PFSK-1 (cell line): ENCODE data around the gene ALG1.

Source experiments
- FOXP2 ChIP-seq: optimal IDR thresholded peaks from 2 replicates; pipeline ENCODE3; 2011; ENCODE audit warnings: borderline replicate concordance, control low read depth, inconsistent platforms; ENCODE audit not compliant: insufficient read depth; ENCODE audit errors: extremely low read length, extremely low read depth
- POLR2AphosphoS5 ChIP-seq: IDR thresholded peaks from 2 replicates; pipeline ENCODE4 v1.6.1; 2012; ENCODE audit warnings: low read depth, mild to moderate bottlenecking, control low read depth, low read length, moderate library complexity
- SIN3A ChIP-seq: IDR thresholded peaks from 2 replicates; pipeline ENCODE4 v1.6.1; 2012; ENCODE audit warnings: mild to moderate bottlenecking, low read length, moderate library complexity, borderline replicate concordance; ENCODE audit not compliant: insufficient read depth
- TAF1 ChIP-seq: IDR thresholded peaks from 2 replicates; pipeline ENCODE4 v1.6.1; 2012; ENCODE audit warnings: low read length, control low read depth, borderline replicate concordance; ENCODE audit not compliant: insufficient read depth
- TF ChIP-seq, protein P1 (sequence below), 2 experiments: IDR thresholded peaks; 2 replicates each; pipeline versions ENCODE4 v1.6.1 to v1.8.0; 2011 to 2012; ENCODE audit warnings: low read depth in 2 of 2, low read length in 2 of 2, control low read depth in 1 of 2, inconsistent platforms in 1 of 2, mild to moderate bottlenecking in 1 of 2, moderate library complexity in 1 of 2; ENCODE audit not compliant: insufficient read depth in 1 of 2

Gene ALG1

DNA sequence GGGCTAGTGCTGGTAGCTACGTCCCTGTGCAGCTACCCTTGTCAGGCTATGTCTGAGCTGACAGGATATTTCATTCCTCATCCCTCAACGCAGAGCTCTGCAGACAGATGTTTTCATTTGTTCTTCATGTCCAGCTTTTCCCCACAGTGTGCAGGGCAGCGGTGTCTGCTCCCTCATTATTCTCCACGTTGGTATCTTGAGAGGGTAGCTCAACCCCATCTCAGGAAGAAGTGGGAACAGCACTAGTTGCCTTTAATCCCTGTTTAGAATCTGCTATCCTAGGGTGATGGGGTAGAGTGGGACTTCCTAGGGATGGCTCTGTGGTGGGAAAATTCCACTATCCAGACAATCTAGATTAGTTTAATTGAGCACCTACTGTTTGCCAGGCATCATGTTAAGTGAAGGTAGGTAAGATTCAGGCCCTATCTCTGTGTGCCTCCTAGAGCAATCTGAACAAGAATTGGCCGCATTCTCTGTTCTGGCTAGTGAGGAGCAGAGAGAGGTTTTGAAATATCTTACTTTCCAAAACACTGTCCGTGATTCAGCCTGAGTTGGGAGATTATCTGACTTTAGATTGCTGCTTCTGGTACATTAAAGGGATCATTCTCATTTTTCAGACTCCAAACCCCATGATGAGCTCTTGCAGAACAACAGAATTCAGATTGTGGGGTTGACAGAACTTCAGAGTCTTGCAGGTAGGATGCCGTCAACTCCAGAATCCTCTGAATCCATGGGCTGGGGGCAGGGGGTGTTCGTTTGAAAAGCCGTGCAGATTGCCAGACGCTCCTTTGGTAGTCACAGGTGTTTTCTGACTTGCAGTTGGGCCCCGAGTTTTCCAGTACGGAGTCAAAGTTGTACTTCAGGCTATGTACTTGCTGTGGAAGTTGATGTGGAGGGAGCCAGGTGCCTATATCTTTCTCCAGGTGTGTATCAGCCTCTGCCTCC, 963 bp downstream of the ALG1 start:
- TF ChIP-seq FOXP2 (no peak), TAF1 (no peak), POLR2AphosphoS5 (no peak), SIN3A (no peak)
- TF ChIP-seq, protein P1, sequence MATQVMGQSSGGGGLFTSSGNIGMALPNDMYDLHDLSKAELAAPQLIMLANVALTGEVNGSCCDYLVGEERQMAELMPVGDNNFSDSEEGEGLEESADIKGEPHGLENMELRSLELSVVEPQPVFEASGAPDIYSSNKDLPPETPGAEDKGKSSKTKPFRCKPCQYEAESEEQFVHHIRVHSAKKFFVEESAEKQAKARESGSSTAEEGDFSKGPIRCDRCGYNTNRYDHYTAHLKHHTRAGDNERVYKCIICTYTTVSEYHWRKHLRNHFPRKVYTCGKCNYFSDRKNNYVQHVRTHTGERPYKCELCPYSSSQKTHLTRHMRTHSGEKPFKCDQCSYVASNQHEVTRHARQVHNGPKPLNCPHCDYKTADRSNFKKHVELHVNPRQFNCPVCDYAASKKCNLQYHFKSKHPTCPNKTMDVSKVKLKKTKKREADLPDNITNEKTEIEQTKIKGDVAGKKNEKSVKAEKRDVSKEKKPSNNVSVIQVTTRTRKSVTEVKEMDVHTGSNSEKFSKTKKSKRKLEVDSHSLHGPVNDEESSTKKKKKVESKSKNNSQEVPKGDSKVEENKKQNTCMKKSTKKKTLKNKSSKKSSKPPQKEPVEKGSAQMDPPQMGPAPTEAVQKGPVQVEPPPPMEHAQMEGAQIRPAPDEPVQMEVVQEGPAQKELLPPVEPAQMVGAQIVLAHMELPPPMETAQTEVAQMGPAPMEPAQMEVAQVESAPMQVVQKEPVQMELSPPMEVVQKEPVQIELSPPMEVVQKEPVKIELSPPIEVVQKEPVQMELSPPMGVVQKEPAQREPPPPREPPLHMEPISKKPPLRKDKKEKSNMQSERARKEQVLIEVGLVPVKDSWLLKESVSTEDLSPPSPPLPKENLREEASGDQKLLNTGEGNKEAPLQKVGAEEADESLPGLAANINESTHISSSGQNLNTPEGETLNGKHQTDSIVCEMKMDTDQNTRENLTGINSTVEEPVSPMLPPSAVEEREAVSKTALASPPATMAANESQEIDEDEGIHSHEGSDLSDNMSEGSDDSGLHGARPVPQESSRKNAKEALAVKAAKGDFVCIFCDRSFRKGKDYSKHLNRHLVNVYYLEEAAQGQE (IDR thresholded peaks at IDR 0.05; ENCODE audit: insufficient read depth in 1 of 2, low read depth in 2 of 2, low read length in 2 of 2) = no peak

DNA sequence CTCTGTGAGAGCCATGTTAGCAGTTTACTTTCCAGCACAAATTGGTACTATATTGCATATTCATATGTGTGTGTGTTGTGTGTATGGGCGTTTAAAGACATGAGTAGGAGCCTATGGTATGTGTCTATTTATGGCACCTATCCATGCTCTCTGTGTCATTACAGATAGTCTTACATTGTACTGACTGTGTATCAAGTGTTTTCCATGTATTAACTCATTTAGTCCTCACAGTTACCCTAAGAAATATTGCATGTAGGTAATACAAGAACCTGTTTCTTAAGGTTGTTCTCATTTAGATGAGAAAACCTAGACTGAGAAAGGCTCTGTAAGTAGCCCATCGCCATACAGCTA, 1.6 kb downstream of the ALG1 start:
- TF ChIP-seq TAF1 (no peak), FOXP2 (no peak), SIN3A (no peak), POLR2AphosphoS5 (no peak)
- TF ChIP-seq, protein P1 (IDR thresholded peaks at IDR 0.05; ENCODE audit: insufficient read depth in 1 of 2, low read depth in 2 of 2, low read length in 2 of 2) = no peak

DNA sequence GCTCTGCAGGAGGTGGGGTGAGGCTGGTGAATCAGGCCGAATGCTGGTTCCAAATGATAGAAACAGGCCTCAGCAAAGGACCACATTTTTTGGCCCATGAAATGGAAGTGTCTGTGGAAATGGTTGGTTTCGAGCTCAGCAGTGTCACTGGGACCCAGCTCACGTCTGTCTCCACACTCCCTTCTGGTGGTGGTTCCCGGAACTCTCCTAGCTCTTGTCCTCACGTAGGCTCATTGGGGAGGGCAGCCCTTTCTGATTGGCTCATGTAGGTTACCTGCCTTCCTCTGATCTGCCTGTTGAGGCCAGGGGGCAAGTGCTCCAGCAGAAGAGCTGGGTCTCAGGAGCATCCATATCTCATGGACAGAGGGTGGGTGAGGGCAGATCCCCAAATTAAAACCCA, 4.0 kb downstream of the ALG1 start:
- TF ChIP-seq TAF1 = no peak
- no peak for TF ChIP-seq POLR2AphosphoS5
- no peak for TF ChIP-seq SIN3A
- TF ChIP-seq, protein P1 (IDR thresholded peaks at IDR 0.05; ENCODE audit: insufficient read depth in 1 of 2, low read depth in 2 of 2, low read length in 2 of 2) = no peak
- TF ChIP-seq FOXP2 = no peak

DNA sequence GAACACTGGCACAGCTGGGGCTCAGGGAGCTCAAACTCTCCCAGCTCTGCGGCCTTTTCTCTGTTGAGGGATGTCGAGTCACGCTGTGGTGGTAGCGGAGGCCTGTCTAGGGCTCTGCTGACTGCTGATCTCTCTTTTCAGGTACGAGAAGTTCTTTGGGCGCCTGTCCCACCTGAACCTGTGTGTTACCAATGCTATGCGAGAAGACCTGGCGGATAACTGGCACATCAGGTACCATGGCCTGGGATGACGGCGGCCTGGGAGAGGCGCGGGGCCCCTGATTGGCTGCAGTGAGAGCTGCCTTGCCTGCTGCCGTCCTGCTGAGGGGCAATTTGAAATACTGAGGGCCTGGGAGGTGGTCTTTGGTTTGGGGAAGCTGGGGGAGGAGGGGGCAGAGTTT, 5.7 kb downstream of the ALG1 start:
- no peak for TF ChIP-seq FOXP2
- TF ChIP-seq TAF1 = no peak
- TF ChIP-seq, protein P1 (IDR thresholded peaks at IDR 0.05; ENCODE audit: insufficient read depth in 1 of 2, low read depth in 2 of 2, low read length in 2 of 2) = no peak
- no peak for TF ChIP-seq POLR2AphosphoS5
- no peak for TF ChIP-seq SIN3A
